CD4-positive, alpha-beta T cell treated with Interleukin-15 for 4 hours (primary cell): ENCODE results near the gene CBY2.
"Not testable (repeated sequence)": the region's sequence is repeated elsewhere in the genome, so short reads cannot be mapped to it uniquely, and the experiment has no call there.

Source experiments
- DNase-seq: peaks from one replicate; pipeline ENCODE4 v3.0.0-alpha.2; 2020; ENCODE audit warnings: low spot score

Gene CBY2

GRCh38 chr13:45748941-45749759 lies 47.0 kb downstream of the CBY2 start:
- DNase-seq: no peak

GRCh38 chr13:45750566-45750965 lies 48.4 kb downstream of the CBY2 start:
- DNase-seq: no peak

- no peak for DNase-seq
Measured at GRCh38 chr13:45751885-45752284, 49.8 kb downstream of the CBY2 start.

- DNase-seq: no peak
Measured at GRCh38 chr13:45752510-45752909, 50.4 kb downstream of the CBY2 start.

- DNase-seq: not testable (repeated sequence)
Measured at GRCh38 chr13:45756498-45756897, 54.4 kb downstream of the CBY2 start.

GRCh38 chr13:45757589-45757988 lies 55.5 kb downstream of the CBY2 start:
- not testable (repeated sequence) for DNase-seq

- no peak for DNase-seq
Measured at GRCh38 chr13:45763419-45763818, 61.3 kb downstream of the CBY2 start.
